SK-N-SH treated with all-trans-retinoic acid at 6 μM for 48 hours (cell line): ENCODE results near the gene LTBP1.

Experiments
- ATAC-seq: fragments of 200-7000 bp; cut with Tn5 transposase; 3 replicates; pipeline ENCODE4 v1.9.1; 2020; ENCODE audit warnings: mild to moderate bottlenecking, moderate library complexity
- BACH2 ChIP-seq: fragments of 250-450 bp; sonication (Bioruptor Pico); IDR thresholded peaks from 2 replicates; pipeline ENCODE4 v1.9.0; 2021; ENCODE audit warnings: mild to moderate bottlenecking, borderline replicate concordance
- CREB5 ChIP-seq: fragments of 250-450 bp; sonication (Bioruptor Pico); IDR thresholded peaks from 2 replicates; pipeline ENCODE4 v1.5.1; 2020; ENCODE audit warnings: low read depth, mild to moderate bottlenecking, moderate library complexity
- CSDC2 ChIP-seq: fragments of 250-450 bp; sonication (Bioruptor Pico); IDR thresholded peaks from 2 replicates; pipeline ENCODE4 v1.5.0; 2020; ENCODE audit warnings: mild to moderate bottlenecking, moderate library complexity
- CSRNP3 ChIP-seq: fragments of 250-450 bp; sonication (Bioruptor Pico); IDR thresholded peaks from 2 replicates; pipeline ENCODE4 v1.5.1; 2021; ENCODE audit warnings: mild to moderate bottlenecking, moderate library complexity
- ESRRG ChIP-seq: fragments of 250-450 bp; sonication (Bioruptor Pico); IDR thresholded peaks from 2 replicates; pipeline ENCODE4 v1.6.1; 2021; ENCODE audit warnings: mild to moderate bottlenecking
- GLIS3 ChIP-seq: fragments of 250-450 bp; sonication (Bioruptor Pico); IDR thresholded peaks from 2 replicates; pipeline ENCODE4 v1.5.0; 2020; ENCODE audit warnings: mild to moderate bottlenecking, moderate library complexity
- ISL1 ChIP-seq: fragments of 250-450 bp; sonication (Bioruptor Pico); IDR thresholded peaks from 2 replicates; pipeline ENCODE4 v2.1.2; 2022; ENCODE audit warnings: mild to moderate bottlenecking, moderate library complexity
- OSR1 ChIP-seq: fragments of 250-450 bp; sonication (Bioruptor Pico); IDR thresholded peaks from 2 replicates; pipeline ENCODE4 v1.8.0; 2022; ENCODE audit warnings: moderate library complexity, mild to moderate bottlenecking, inconsistent platforms
- PATZ1 ChIP-seq: fragments of 250-450 bp; sonication (Bioruptor Pico); IDR thresholded peaks from 2 replicates; pipeline ENCODE4 v1.8.0; 2020; ENCODE audit warnings: mild to moderate bottlenecking, moderate library complexity, borderline replicate concordance
- POU6F1 ChIP-seq: fragments of 250-450 bp; sonication (Bioruptor Pico); IDR thresholded peaks from 2 replicates; pipeline ENCODE4 v1.8.0; 2021; ENCODE audit warnings: low read depth, mild to moderate bottlenecking, moderate library complexity, borderline replicate concordance
- PPARA ChIP-seq: fragments of 250-450 bp; sonication (Bioruptor Pico); IDR thresholded peaks from 2 replicates; pipeline ENCODE4 v1.5.0; 2020; ENCODE audit warnings: mild to moderate bottlenecking, borderline replicate concordance
- RARB ChIP-seq: fragments of 250-450 bp; sonication (Bioruptor Pico); IDR thresholded peaks from 2 replicates; pipeline ENCODE4 v1.8.0; 2021; ENCODE audit warnings: mild to moderate bottlenecking, moderate library complexity
- SNAI2 ChIP-seq: fragments of 250-450 bp; sonication (Bioruptor Pico); IDR thresholded peaks from 2 replicates; pipeline ENCODE4 v1.5.0; 2020; ENCODE audit warnings: mild to moderate bottlenecking, moderate library complexity
- TCF4 ChIP-seq: fragments of 250-450 bp; sonication (Bioruptor Pico); IDR thresholded peaks from 2 replicates; pipeline ENCODE4 v1.8.0; 2021; ENCODE audit warnings: mild to moderate bottlenecking, moderate library complexity, borderline replicate concordance
- TOX ChIP-seq: fragments of 250-450 bp; sonication (Bioruptor Pico); IDR thresholded peaks from 2 replicates; pipeline ENCODE4 v1.8.0; 2021; ENCODE audit warnings: mild to moderate bottlenecking, moderate library complexity, borderline replicate concordance
- TSHZ2 ChIP-seq: fragments of 250-450 bp; sonication (Bioruptor Pico); IDR thresholded peaks from 2 replicates; pipeline ENCODE4 v1.5.0; 2020; ENCODE audit warnings: mild to moderate bottlenecking, moderate library complexity
- ZC3H10 ChIP-seq: fragments of 250-450 bp; sonication (Bioruptor Pico); IDR thresholded peaks from 2 replicates; pipeline ENCODE4 v1.5.1; 2021; ENCODE audit warnings: mild to moderate bottlenecking, moderate library complexity
- ZFP3 ChIP-seq: fragments of 250-450 bp; sonication (Bioruptor Pico); IDR thresholded peaks from 2 replicates; pipeline ENCODE4 v1.5.0; 2020; ENCODE audit warnings: mild to moderate bottlenecking, moderate library complexity
- ZFP30 ChIP-seq: fragments of 450-650 bp; formaldehyde crosslinking; IDR thresholded peaks from 2 replicates; pipeline ENCODE4 v1.5.0; 2022; ENCODE audit warnings: mild to moderate bottlenecking, moderate library complexity
- ZNF565 ChIP-seq: fragments of 450-650 bp; formaldehyde crosslinking; conservative IDR thresholded peaks from 2 replicates; pipeline ENCODE4 v1.5.0; 2020; ENCODE audit warnings: low read depth, mild to moderate bottlenecking, moderate library complexity
- ZNF70 ChIP-seq: fragments of 450-650 bp; formaldehyde crosslinking; IDR thresholded peaks from 2 replicates; pipeline ENCODE4 v1.5.0; 2020; ENCODE audit warnings: mild to moderate bottlenecking, moderate library complexity
- ZNF8 ChIP-seq: fragments of 450-650 bp; formaldehyde crosslinking; IDR thresholded peaks from 2 replicates; pipeline ENCODE4 v1.5.0; 2020; ENCODE audit warnings: mild to moderate bottlenecking, moderate library complexity

LTBP1 gene

GRCh38 chr2:33342171-33342570 lies 395.4 kb downstream of the LTBP1 start:
- TF ChIP-seq GLIS3 (no peak), RARB (no peak), CSDC2 (CRISPR knock-in tag) (no peak), PATZ1 (CRISPR knock-in tag) (no peak), ISL1 (no peak), POU6F1 (CRISPR knock-in tag) (no peak), CREB5 (CRISPR knock-in tag) (no peak), BACH2 (CRISPR knock-in tag) (no peak), TOX (CRISPR knock-in tag) (no peak), TCF4 (CRISPR knock-in tag) (no peak), SNAI2 (no peak), ZFP3 (CRISPR knock-in tag) (no peak), ZNF70 (no peak), CSRNP3 (CRISPR knock-in tag) (no peak), OSR1 (CRISPR knock-in tag) (no peak)
- TF ChIP-seq, all 23 proteins: peak for 0
- ATAC-seq, result no peak

GRCh38 chr2:33342705-33343104 lies 396.0 kb downstream of the LTBP1 start:
- TF ChIP-seq CREB5 (CRISPR knock-in tag) (no peak), ISL1 (no peak), TCF4 (CRISPR knock-in tag) (no peak), RARB (no peak), TOX (CRISPR knock-in tag) (no peak), ZFP3 (CRISPR knock-in tag) (no peak), GLIS3 (no peak), PPARA (no peak), ZNF70 (no peak), ZNF565 (CRISPR knock-in tag) (no peak), TSHZ2 (CRISPR knock-in tag) (no peak), ZFP30 (CRISPR knock-in tag) (no peak), ESRRG (CRISPR knock-in tag) (no peak), PATZ1 (CRISPR knock-in tag) (no peak), CSDC2 (CRISPR knock-in tag) (no peak), ZC3H10 (CRISPR knock-in tag) (no peak), ZNF8 (CRISPR knock-in tag) (no peak), CSRNP3 (CRISPR knock-in tag) (no peak), POU6F1 (CRISPR knock-in tag) (no peak), BACH2 (CRISPR knock-in tag) (no peak)
- no peak for ATAC-seq
